NCI-H510A (cell line): ENCODE data around the gene SCYGR4.
A peak's percentile ranks its signal among the peaks of the same experiment; 100 is the strongest.

Source experiments
- DNase-seq: peaks from one replicate; lab custom pipeline; 2025; lab: John Stamatoyannopoulos, UW

Gene SCYGR4

DNA sequence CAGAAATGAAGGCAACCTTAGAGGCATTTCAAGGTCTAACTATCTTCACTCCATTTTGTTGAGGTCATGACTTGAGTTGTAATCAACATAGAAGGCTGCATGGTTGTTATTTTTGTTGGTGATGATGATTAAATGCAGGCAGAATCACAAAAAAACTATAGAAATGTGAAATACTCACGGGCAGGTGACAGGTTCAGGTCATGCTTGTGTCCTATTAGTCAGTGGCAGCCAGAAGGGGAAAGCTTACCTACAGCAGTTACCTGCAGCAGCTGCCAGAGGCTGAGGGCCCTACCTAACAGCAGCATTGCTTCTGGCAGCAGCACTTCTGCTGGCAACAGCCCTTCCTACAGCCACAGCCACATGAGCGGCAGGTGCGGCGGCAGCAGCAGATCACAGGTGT lies 3.1 kb upstream of the SCYGR4 start:
- peak; percentile 41 for DNase-seq

DNA sequence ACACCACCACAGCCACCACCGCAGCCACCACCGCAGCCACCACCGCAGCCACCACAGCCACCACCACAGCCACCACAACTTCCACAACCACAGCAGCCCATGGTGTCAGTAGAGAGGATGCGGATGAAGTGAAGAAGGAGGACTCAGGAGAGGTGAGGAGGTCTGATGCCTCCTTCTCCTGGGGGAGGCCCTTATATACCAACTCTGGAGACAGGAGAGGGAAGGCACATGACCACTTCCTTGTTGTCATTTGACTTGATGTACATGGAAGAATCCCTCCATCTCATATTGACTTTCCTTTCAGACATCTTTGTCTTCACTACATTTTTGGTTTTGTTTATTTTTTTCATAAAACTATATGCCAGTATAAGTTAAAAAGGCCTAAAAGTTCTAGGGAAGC lies 2.6 kb upstream of the SCYGR4 start, which contains the start of gene SCYGR3:
Gene SCYGR3 (minus strand): TSS at position 101 of the 400 bp plus-strand sequence. CDS start 0 bp downstream, at position 101.
- no peak for DNase-seq

DNA sequence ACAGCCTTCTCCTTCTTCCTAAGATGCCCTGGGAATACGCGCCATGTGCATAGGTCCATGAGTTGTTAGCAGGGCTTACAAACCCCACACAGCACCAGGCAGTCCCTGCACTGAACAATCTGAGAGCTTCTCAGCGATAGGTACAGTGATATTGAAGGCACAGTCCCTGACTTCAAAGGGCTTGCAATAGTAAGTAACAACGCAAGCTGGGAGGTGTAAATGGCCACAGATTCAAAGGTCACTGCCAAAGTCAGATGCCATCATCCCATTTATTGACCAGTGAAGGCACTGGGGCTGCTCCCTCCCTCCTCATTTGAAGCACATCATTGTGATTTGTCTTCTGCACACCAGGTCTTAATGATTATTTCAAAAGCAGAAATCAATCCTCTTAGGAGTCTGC lies 2.1 kb upstream of the SCYGR4 start:
- no peak for DNase-seq

DNA sequence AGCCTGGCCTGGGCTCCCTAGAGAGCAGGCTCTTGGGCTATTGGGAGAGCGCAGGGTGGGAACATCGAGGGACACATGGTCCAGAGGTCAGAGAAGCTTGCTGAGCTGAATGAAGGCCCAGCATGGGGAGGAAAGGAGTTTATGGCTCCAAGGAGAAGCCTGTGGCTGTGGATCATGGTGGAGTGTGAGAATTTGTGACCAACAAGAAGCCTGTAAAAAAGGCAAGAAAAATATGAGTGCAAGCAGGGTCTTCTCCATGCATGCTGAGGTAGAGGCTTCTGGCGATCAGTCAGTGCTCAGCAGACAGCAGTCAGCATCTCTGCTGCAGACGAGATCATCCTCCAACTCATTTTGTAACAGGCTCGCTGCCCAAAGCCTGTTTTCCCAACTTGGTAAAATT lies 1.4 kb upstream of the SCYGR4 start:
- no peak for DNase-seq

DNA sequence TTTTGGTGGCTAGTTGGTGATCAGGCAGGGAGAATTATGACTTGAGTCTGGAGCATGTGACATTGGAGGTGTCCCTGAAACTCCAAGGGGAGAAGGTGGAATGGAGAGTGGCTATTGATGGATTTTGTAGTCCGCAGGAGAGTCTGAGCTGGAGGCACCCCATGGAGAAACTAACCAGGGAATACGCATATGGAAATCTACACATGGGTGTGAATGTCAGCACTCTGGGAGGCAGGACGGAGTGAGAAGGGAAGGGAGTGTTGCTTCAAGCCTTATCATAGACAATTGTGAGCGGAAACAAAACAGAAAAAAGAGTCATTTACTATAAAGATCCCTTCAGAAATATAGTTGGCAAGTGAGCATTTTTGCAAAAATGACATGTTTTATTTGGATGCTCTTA lies 667 bp upstream of the SCYGR4 start:
- no peak for DNase-seq

DNA sequence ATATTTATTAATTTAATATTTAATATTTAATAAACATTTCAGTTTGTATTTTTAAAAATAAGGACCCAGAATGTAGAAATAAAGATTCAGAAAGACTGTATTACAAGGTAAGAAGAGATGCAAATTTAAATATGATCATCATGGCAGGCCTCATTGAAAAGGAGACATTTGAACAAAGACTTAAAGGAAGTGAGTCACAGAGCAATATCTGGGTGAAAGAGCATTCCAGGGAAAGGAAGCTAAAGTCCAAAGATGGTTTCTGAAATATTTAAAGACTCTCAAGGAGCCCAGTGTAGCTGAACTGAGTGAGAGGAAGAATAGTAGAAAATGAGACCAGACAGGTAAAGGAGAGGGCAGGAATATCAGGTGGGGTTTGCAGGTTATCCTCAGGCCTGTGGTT lies 5.9 kb downstream of the SCYGR4 start:
- DNase-seq: no peak

DNA sequence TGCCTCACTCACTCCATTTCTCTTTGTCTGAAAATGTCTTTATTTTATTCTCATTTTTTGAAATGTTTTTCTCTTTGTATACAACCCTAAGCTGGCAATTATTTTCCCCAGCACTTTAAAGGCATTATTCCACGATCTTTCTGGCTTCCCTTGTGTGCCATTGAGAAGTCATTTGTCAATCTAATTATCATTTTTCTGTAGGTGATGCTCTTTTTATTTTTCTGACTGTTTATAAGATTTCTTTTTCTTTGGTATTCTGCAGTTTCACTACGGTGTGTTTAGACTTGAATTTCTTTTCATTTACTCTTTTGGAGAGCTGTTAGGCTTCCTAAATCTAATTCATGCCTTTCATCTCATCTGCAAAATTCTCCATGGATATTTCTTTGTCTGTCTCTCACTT lies 8.1 kb downstream of the SCYGR4 start:
- no peak for DNase-seq

DNA sequence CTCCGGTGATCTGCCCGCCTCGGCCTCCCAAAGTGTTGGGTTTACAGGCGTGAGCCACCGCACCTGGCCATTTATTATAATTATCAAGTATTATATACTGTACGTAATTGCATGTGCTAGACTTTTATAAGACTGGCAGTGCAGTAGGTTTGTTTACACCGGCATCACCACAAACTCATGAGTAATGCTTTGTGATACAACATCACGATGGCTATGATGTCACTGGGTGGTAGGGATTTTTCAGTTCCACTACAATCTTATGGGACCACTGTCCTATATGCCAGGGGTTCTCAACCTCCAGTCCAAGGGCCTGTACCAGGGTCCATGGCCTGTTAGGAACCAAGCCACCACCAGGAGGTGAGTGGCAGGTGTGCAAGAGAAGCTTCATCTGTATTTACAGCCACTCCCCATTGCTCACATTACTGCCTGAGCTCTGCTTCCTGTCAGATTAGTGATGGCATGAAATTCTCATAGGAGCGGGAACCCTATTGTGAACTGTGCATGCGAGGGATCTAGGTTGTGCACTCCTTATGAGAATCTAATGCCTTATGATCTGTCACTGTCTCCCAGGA lies 9.4 kb downstream of the SCYGR4 start:
- no peak for DNase-seq

DNA sequence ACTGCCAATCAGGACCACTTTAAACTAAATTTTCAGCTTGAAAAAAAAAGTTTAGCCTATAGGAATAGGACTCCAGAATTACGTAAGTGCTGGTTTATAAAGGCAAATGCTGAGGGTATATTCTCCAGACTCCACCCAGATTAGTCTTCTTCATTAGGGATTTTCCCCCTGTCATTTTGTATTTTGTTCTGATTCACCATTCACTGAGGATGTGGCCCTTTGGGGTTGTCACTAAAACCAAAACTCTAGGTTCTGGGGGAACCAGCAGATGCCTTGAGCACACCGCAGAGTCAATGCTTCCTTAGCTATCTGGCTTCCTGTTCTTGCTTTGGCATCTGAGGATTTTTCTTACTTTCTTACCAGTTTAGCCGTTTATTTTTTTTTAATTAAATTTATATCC lies 10.5 kb downstream of the SCYGR4 start:
- DNase-seq: no peak

DNA sequence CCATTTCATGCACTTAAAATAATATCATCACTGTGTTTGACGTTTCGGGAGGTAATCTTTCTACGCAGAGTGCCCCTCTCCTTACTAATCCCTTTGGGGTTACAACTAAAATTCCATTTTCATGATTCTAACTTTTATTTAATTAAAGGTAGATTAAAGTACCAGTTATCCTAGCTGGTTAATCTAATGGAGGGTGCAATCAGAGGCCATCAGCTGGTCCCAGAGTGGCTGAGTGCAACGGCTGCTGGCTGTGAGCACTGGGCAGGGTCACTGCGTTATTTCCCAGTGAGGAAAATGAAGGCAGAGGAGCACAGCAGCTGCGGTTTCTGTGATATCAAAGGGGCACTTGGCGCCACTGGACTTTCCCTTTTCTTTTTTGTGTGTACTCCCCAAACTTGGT lies 12.1 kb downstream of the SCYGR4 start:
- no peak for DNase-seq

DNA sequence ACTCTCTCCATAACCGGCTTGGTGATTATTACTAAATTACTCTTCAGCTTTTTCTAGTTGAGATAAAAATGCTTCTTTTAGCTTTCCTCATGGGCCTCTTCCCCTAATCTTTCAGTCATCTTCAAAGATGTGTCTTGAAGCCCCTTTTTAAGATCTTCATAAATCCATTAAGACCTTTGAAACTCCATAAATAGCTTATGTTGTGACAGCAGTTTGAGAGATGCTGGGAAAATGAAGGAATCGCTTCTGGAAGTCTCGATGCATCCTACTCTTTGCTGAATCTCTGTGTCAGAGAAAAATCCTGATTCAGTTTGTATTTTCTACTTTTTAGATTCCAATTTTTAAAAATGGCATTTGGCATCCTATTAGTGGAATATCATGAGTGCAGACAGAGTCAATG lies 13.0 kb downstream of the SCYGR4 start:
- no peak for DNase-seq

DNA sequence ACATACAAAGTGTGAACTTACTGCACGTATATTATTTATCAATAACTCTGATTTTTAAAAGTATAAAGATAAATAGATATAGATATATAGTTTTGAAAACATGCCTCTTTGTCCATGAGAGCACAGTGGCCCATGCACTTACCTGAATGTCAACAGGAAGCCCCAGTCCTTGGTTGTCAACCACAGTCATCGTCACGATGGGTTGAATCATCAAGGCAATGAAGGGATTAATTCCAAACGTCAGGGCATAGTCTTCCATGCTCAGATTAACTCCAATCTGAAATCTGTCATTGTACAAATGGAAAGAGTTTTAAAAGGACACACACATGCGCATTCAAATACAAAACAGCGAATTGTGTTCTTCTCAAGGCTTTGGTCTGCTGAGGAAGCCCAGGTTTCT lies 15.5 kb downstream of the SCYGR4 start:
- DNase-seq: no peak

DNA sequence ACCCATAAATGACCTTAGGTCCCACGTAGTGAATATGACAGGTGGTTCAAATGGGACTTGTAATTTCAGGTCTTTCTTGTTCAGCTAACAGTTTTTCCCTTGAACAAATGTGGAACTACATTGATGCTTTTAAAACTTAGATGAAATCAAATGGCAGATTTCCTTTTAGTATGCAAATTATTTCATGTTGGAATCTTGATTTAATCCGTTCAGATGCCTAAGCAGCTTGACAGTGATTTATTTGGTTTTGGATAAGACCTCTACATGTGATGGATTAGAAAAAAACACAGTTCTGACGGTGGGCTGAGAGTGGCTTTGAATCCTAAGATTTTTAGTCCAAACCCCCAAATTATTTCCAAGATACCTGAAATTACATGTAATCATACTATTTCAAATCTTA lies 16.9 kb downstream of the SCYGR4 start:
- DNase-seq: no peak

DNA sequence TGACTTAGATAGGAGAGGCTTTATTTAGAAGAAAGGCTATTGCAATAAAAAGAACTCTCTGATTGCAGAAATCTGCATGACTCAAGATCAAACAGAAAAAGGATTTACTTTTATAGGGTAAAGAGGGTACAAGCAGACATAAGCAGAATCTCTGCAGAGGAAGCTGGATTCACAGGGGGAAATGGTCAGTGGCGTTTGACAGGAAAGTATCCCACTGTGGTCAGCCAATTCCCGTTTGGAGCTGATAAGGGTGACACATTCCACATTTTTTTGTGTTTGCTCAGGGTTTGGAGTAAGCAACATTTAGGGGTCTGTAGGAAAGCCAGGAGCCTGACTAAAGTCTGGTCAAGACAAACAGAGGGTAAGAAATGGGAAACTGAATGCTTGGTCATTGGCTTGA lies 25.4 kb downstream of the SCYGR4 start:
- no peak for DNase-seq

DNA sequence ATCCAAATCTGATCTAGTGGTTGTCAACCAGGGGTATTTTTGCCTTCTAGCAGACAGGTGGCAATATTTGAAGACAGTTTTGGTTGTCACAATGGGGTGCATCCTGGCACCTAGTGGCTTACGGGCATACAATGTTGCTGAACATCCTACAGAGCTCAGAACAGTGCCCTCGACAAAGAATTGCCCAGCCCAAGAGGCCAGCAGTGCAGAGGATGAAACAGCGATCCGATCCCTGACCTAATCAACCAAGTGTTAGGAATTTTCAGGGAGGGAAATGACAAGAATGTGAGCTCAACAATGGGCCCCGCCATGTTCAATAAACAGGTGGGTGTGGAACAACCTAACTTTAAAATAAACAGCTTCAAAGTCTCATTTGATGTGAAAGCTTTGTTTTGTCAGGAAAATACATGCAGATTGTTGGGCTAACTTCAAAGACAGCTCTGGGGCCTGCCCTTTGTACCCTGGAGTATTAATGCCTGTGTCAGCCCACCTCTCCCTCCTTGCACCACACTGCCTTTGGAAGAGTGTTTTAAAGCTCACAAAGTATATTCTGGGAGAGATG lies 26.8 kb downstream of the SCYGR4 start:
- no peak for DNase-seq

DNA sequence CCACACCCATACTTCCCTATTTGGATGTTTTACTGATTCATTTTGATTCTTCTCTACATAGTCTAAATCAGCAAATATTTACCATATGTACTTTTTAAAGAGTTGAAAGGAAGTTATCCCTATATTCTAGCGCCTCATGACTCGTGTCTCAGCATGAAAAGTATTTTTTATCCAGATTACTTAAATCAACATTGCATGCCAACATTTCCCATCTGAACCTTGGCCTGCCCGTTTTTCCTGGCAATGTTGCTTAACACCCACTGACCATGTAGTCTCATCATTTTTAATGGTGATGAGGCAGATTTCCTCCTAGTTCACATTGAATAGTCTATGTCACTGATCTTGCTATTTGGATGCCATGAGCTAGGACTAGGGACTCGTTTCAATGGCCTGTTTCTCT lies 36.1 kb downstream of the SCYGR4 start:
- DNase-seq: no peak

DNA sequence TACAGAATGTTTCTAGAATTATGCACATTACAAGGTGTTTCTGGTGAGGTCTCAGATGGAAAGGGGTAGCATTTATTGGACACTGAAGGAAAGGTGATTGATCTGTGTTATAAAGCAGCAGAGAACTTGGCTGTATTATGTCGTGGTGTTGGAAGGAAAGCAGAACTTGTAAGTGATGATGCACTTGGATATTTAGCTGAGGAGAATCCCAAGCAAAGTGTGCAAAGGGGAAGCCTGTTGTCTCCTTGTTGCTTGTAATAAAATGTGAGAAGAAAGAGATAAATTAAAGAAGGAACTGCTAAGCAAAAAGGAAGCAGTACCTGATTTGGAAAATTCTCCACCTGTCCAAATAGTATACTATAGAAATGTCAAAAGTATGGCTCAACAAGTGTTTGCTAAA lies 37.1 kb downstream of the SCYGR4 start:
- no peak for DNase-seq

DNA sequence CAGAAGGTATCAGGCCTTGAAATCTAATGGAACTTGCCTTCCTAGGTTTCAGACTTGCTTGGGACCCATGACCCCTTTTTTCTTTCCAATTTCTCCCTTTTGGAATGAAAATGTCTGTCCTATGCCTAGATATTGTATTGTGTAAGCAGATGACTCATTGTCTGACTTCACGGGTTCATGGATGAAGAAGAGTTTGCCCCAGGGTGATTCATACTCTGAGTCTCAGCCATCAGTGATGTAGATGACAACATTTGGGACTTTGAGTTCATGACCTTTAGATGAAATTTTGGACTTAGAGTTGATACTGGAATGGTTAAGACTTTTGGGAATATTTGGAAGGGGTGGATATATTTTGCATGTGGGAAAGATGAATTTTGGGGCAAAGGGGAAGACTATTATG lies 38.2 kb downstream of the SCYGR4 start:
- DNase-seq: no peak

DNA sequence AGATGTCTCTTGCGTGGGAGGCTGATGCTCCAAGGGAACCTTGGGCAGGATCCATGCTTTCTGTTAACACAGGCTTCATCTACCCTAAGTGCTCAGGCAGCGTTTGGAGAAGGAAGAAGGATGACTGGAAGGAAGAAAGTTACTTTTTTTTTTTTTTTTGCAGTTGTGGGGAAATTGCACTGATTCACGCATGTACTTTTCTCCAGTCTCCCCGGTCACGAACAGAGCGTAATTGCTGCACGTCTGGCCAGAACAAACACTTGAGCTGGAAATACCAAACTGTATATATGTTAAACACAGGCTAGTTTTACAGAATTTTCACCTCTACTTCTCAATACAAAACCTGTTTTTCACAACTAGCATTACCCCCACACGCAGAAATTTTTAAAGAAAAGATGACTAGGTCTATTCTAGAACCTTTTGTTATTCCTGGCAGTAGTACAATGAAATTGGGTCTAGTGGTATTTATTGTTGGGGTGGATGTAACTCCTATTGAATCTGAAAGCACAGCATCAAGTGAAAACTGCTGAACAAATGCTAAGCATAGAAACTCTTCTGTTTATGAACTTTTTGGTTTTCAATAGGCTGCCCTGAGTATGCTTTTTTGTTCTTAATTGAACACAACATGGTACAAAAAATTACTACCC lies 40.0 kb downstream of the SCYGR4 start:
- no peak for DNase-seq

DNA sequence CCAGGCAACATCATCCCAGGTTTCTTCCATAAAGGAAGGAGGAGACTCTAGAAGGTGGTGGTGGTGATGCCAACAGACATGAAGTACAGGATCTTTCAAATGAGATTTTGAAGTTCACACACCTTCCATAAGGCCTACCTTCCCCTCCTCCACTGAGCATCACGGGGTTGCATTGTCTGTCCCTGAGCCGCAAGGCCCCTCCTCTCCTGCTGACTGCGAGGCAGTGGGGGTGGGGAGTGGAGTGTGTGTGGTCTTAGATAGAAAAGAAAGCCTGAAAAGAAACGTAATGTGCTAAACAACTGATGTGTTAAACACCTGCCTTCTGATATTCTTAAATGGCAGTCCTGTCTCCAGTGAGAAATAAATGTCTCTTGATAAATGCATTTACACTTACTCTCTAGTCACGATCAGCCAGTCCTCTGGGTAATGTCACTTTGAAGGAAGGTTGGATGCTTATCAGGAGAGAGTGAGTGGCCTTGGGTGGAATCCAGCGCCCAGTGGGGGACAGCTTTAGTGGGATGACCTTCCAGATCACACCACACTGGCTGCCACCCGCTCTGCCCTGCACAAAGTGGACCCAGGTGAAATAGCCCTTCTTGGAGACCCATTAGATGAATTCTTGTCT lies 43.8 kb downstream of the SCYGR4 start:
- no peak for DNase-seq

DNA sequence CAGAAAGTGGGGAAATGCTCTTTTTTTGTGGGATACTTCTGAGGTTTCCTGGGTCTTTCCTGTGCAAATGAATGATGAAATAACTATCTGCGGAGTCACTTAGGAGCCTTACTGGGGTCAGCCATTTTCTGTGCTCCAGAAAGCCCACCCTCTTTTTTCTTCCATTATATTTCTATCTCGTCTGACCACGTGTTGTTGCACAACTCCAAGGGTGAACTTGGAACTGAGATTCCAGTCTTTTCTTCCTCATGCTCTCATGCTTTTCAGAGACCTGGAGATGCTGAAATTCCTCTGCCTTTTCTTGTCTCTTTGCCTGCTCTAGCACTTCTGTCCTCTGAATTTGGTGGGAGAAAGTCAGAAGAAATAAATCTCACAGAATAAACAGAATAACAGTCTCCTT lies 44.5 kb downstream of the SCYGR4 start:
- DNase-seq: no peak

DNA sequence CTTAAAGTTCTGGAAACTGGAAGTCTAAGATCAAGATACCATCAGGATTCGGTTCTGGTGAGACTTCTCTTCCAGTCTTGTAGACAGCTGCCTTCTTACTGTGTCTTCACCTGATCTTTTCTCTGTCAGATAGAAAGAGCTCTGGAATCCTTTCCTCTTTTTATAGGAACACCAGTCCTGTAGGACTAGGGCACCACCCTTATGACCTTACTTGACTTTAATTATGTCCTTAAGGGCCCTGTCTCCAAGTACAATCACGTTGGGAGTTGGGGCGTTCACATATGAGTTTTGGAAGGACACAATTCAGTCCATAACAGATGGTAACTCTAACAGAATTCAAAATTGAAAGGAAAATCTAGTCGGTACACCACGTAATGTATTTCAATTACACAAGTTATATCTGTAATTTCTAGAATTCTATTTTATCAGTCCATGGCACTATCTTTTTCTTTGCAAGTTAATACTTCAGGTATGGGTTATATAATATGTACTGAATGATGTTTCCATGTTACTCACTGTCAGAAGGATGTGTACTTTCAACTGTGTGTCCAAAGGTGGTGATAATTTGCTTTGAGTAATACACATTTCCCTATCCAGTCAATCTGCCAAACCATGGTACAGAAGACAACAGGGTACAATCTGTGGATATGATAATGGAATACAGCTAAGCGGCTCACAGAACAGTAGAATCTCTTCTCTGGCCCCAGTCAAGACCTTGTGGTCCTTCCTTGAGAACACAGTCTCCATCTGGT lies 48.1 kb downstream of the SCYGR4 start:
- no peak for DNase-seq
